Astrocyte of the spinal cord (primary cell): ENCODE results near the gene TMEM41A.

Experiments
- DNase-seq: peaks from one replicate; pipeline ENCODE4 v3.0.0; 2011; ENCODE audit warnings: low read depth, low spot score
- H3K4me3 ChIP-seq: 2 replicates; pipeline ENCODE4 v1.5.1; 2011; ENCODE audit warnings: low read depth, mild to moderate bottlenecking, low read length, moderate library complexity
- CTCF ChIP-seq: IDR thresholded peaks from 2 replicates; pipeline ENCODE4 v1.5.1; 2012; ENCODE audit warnings: low read depth, mild to moderate bottlenecking, low read length, inconsistent platforms
- in situ Hi-C: cut with HindIII; loops from 2 replicates; pipeline ENCODE4 v1.10.0; 2017; ENCODE audit warnings: low sequenced_read_pairs

Gene TMEM41A

DNA sequence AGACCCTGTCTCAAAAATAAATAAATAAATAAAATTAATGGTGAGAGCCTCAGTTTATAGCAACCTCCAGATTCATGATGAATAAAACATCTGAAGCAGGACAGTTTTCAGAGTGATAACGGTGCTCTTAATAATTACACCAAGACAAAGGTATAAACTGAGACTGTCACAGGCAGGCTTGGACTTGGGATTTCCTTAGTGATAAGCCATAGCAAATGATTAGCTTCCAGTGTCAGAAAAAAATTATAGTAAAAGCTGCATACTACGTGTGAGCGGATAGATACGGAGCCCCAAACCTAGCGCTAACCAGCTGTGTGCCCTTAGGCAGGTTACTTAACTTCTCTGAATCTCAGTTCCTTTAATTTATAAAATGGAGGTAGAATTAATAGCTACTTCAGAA is 32.0 kb upstream of the TMEM41A start:
- in situ Hi-C loops, result no loop called here
- DNase-seq, result no peak
- no peak overlapping the region for H3K4me3 ChIP-seq
- TF ChIP-seq CTCF, result no peak

DNA sequence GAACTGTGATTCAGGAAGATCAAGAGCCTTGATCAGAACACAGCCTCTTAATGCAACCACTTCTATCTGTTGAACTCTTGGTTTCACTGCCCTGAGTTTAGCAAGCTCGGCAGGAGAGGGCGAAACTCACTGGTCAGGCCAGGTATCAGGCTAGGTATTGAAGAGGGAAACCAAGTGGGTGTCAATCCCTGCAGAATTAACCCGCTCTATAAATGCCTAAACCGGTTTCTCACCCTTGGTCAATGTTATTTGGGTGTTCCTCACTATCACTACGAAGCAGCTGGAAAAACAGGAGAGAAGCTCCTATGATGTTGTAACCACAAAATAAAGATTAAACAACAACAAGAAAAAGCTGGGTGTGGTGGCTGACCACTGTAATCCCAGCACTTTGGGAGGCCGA is 29.7 kb upstream of the TMEM41A start:
- no peak for DNase-seq
- no peak overlapping the region for H3K4me3 ChIP-seq
- no peak for TF ChIP-seq CTCF
- in situ Hi-C loops, result no loop called here

GRCh38 chr3:185527364-185527763 is 28.5 kb upstream of the TMEM41A start:
- H3K4me3 ChIP-seq, result no peak overlapping the region
- in situ Hi-C loops, result no loop called here
- DNase-seq, result no peak
- TF ChIP-seq CTCF, result no peak

DNA sequence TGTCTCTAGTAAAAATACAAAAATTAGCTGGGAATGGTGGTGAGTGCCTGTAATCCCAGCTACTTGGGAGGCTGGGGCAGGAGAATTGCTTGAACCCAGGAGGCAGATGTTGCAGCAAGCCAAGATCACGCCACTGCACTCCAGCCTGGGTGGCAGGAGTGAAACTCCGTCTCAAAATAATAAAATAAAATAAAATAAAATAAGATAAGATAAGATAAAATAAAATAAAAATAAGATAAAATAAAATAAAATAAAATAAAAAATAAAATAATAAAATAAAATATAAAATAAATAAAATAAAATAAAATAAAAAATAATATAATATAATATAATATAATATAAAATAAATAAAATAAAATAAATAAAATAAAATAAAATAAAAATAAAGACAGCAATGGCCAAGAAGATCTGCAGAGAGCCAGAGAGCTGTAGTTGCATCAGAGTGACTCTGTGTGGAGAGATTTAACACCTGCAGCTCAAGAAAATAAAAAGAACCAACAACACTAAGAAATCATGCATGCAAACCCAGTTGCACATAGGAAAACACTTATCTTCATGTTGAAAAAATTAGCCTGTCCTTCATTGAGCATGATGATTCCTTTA is 27.6 kb upstream of the TMEM41A start:
- H3K4me3 ChIP-seq, result no peak overlapping the region
- DNase-seq, result no peak
- TF ChIP-seq CTCF, result no peak
- in situ Hi-C loops, result no loop called here

GRCh38 chr3:185521349-185522138 is 22.7 kb upstream of the TMEM41A start:
- no peak for TF ChIP-seq CTCF
- in situ Hi-C loops, result no loop called here
- no peak for DNase-seq
- H3K4me3 ChIP-seq, result no peak overlapping the region

GRCh38 chr3:185519021-185519420 is 20.2 kb upstream of the TMEM41A start:
- DNase-seq, result no peak
- TF ChIP-seq CTCF, result no peak
- in situ Hi-C loops, result no loop called here
- H3K4me3 ChIP-seq, result no peak overlapping the region
